B cell (primary cell): Measurements from ENCODE around the gene EIF5A. TPM values are rescaled to one million over a fixed set of nuclear protein-coding genes. Genes with fewer than 3 reads are reported as not detected.

ENCODE experiments used
- ATAC-seq: fragments of 200-7000 bp; cut with Tn5 transposase; one replicate; pipeline ENCODE4 v1.10.0; 2021; ENCODE audit warnings: low read depth, mild to moderate bottlenecking, moderate number of reproducible peaks, moderate library complexity
- CTCF ChIA-PET: fragments of 350-600 bp; sonication (Branson Sonifier 250); formaldehyde crosslinking; loops from one replicate; lab custom pipeline; 2021; ENCODE audit warnings: antibody characterized with exemption, inconsistent platforms; lab: Charles Lee
- POLR2A ChIA-PET: fragments of 350-600 bp; sonication (Branson Sonifier 250); formaldehyde crosslinking; loops from one replicate; lab custom pipeline; 2021; ENCODE audit warnings: antibody characterized with exemption; lab: Charles Lee
- DNase-seq: peaks from one replicate; pipeline ENCODE4 v3.0.0; 2013
- H2AFZ ChIP-seq: 2 replicates; pipeline ENCODE4 v1.6.1; 2012; ENCODE audit warnings: mild to moderate bottlenecking, low read depth, low read length; ENCODE audit not compliant: insufficient read depth, poor library complexity, severe bottlenecking
- H3K27ac ChIP-seq, 2 donors: 1 replicate in 1 of 2; 2 replicates in 1 of 2; pipeline ENCODE4 v1.5.1; 2012 to 2013; ENCODE audit warnings: low read length in 2 of 2, mild to moderate bottlenecking in 2 of 2, moderate library complexity in 1 of 2
- H3K27me3 ChIP-seq, 4 experiments: fragments of 200-600 bp in 1 of 4; sonication (generic) in 1 of 4; replicated peaks in 1 of 4; 1 replicate in 2 of 4; 2 replicates in 2 of 4; pipeline versions ENCODE4 v1.6.1 to v1.7.0; 2013 to 2016; ENCODE audit warnings: low read length in 3 of 4, mild to moderate bottlenecking in 2 of 4, mixed read lengths in 1 of 4, moderate library complexity in 1 of 4; ENCODE audit not compliant: insufficient read depth in 4 of 4, control insufficient read depth in 3 of 4; ENCODE audit errors: control extremely low read depth in 1 of 4
- H3K36me3 ChIP-seq, 2 experiments: replicated peaks in 1 of 2; 1 replicate in 1 of 2; 2 replicates in 1 of 2; pipeline versions ENCODE4 v1.6.1 to v1.7.1; 2013; ENCODE audit warnings: low read length in 1 of 2; ENCODE audit not compliant: insufficient read depth in 2 of 2, control insufficient read depth in 1 of 2; ENCODE audit errors: control extremely low read depth in 1 of 2, extremely low read depth in 1 of 2
- H3K4me1 ChIP-seq, 2 donors: fragments of 200-600 bp in 1 of 2; sonication (generic) in 1 of 2; 1 replicate in 1 of 2; 2 replicates in 1 of 2; pipeline versions ENCODE4 v1.5.1 to v1.6.1; 2013 to 2017; ENCODE audit warnings: low read length in 2 of 2; ENCODE audit not compliant: control insufficient read depth in 2 of 2, insufficient read depth in 2 of 2
- H3K4me2 ChIP-seq: replicated peaks from 2 replicates; pipeline ENCODE3; 2012; ENCODE audit warnings: mild to moderate bottlenecking, low read depth, low read length; ENCODE audit not compliant: poor library complexity, severe bottlenecking
- H3K4me3 ChIP-seq, 5 experiments: fragments of 200-600 bp in 1 of 5; sonication (generic) in 1 of 5; 1 replicate in 3 of 5; 2 replicates in 2 of 5; pipeline versions ENCODE4 v1.5.1 to v1.7.0; 2011 to 2016; ENCODE audit warnings: low read length in 4 of 5, mild to moderate bottlenecking in 4 of 5, low read depth in 2 of 5, control low read depth in 1 of 5, moderate library complexity in 1 of 5; ENCODE audit not compliant: insufficient read depth in 1 of 5; ENCODE audit errors: control extremely low read depth in 1 of 5, extremely low read depth in 1 of 5
- H3K79me2 ChIP-seq: fragments of 200-600 bp; sonication (generic); one replicate; pipeline ENCODE4 v1.6.0; 2016; ENCODE audit warnings: low read length; ENCODE audit not compliant: control insufficient read depth, insufficient read depth
- H3K9ac ChIP-seq: fragments of 200-600 bp; sonication (generic); 2 replicates; pipeline ENCODE4 v1.6.1; 2017; ENCODE audit warnings: mild to moderate bottlenecking, low read length, moderate library complexity
- H3K9me3 ChIP-seq, 3 donors: one replicate each; pipeline versions ENCODE4 v1.6.1 to v1.7.1; 2013; ENCODE audit warnings: low read length in 2 of 3; ENCODE audit not compliant: control insufficient read depth in 2 of 3, insufficient read depth in 1 of 3; ENCODE audit errors: control extremely low read depth in 1 of 3
- H4K20me1 ChIP-seq: 2 replicates; pipeline ENCODE4 v1.6.0; 2012; ENCODE audit warnings: mild to moderate bottlenecking, low read length; ENCODE audit not compliant: insufficient read depth, control insufficient read depth, poor library complexity, severe bottlenecking
- H3K27ac Mint-ChIP-seq: one replicate; pipeline ENCODE4 v1.8.0; 2021; ENCODE audit warnings: mixed read lengths
- H3K27me3 Mint-ChIP-seq: one replicate; pipeline ENCODE4 v1.8.0; 2021; ENCODE audit warnings: mixed read lengths
- H3K4me1 Mint-ChIP-seq: one replicate; pipeline ENCODE4 v1.8.0; 2021; ENCODE audit warnings: mixed read lengths
- H3K4me3 Mint-ChIP-seq: one replicate; pipeline ENCODE4 v1.8.0; 2021; ENCODE audit warnings: mixed read lengths
- H3K9me3 Mint-ChIP-seq: one replicate; pipeline ENCODE4 v1.8.0; 2022; ENCODE audit warnings: mixed read lengths; ENCODE audit not compliant: insufficient read depth
- CTCF ChIP-seq: fragments of 200-600 bp; IDR thresholded peaks from one replicate; pipeline ENCODE4 v1.8.0; 2022; ENCODE audit warnings: antibody characterized with exemption, mild to moderate bottlenecking
- EZH2 ChIP-seq: IDR thresholded peaks from 2 replicates; pipeline ENCODE4 v1.6.1; 2012; ENCODE audit warnings: borderline replicate concordance, low read depth, mild to moderate bottlenecking, moderate library complexity, low read length; ENCODE audit not compliant: insufficient read depth, poor library complexity, severe bottlenecking
- WGBS: methylation state at CpG from one replicate; pipeline ENCODE4 v1.1.5; 2013; ENCODE audit warnings: missing lambda C conversion rate; ENCODE audit not compliant: insufficient coverage; 5-methylcytosine and 5-hydroxymethylcytosine counted together
- intact Hi-C: fragments of 100-400 bp; cut with micrococcal nuclease; formaldehyde crosslinking; loops from one replicate; pipeline ENCODE4 v1.10.0; 2022
- polyA plus RNA-seq: library from polyadenylated mRNA; depleted of rRNA; stranded (reverse); fragments of >200 nt; gene quantifications from 2 replicates; pipeline ENCODE4 v1.2.3, GENCODE V29; 2012
- total RNA-seq, 2 donors: library from RNA; stranded (reverse); fragments of 120-200 nt in 1 of 2; gene quantifications; 1 replicate in 1 of 2; 2 replicates in 1 of 2; pipeline versions ENCODE4 v1.2.3 to v1.2.4, GENCODE V29; 2013 to 2022

EIF5A gene
- total and polyA plus RNA-seq, 2 donors (not counting 1 experiment from before 2014, with no cell fraction given) = 233 to 576 TPM

GRCh38 chr17:7318121-7318860 is 10.9 kb downstream of the EIF5A start:
- Mint-ChIP-seq H3K9me3 (no peaks in the 10 kb centered on the region), H3K4me3 (no peak overlapping the region), H3K27ac (no peak overlapping the region), H3K27me3 (no peaks in the 10 kb centered on the region), H3K4me1 (peaks cover 27% of the 10 kb centered on the region)
- DNase-seq = no peak
- Histone ChIP-seq H3K9me3 (no peaks in the 10 kb centered on the region), H2AFZ (no peak overlapping the region), H3K4me2 (no peak overlapping the region), H3K4me1 (peaks cover 17 to 19% of the 10 kb centered on the region in 2 donors), H3K27ac (no peak overlapping the region), H3K36me3 (peaks cover 0 to 67% of the 10 kb centered on the region in 2 experiments), H3K27me3 (no peaks in the 10 kb centered on the region), H3K4me3 (no peak overlapping the region), H4K20me1 (peaks cover 16% of the 10 kb centered on the region), H3K79me2 (peaks cover 36% of the 10 kb centered on the region), H3K9ac (no peak overlapping the region)
- WGBS = 95% methylated on average over 13 of the region's 13 CpGs
- ATAC-seq = no peak
- intact Hi-C loops = no loop called here
- TF ChIP-seq CTCF (no peak), EZH2 (no peak)
- ChIA-PET POLR2A (interaction anchor here (1.3 kb wide), 1 partner anchor 8 kb away, joined by 4 read pairs; no protein-coding TSS in a partner anchor), CTCF (interaction anchor here (1.0 kb wide), 2 partner anchors 15 to 22 kb away, joined by 3 to 4 read pairs; no protein-coding TSS in a partner anchor)

- no peaks in the 10 kb centered on the region for H3K9me3 Mint-ChIP-seq
Measured at GRCh38 chr17:7321466-7321865, 14.0 kb downstream of the EIF5A start.

More at GRCh38 chr17:7321466-7321865, 14.0 kb downstream of the EIF5A start:
- POLR2A ChIA-PET = no interaction called here
- H3K4me3 Mint-ChIP-seq = no peak overlapping the region
- H3K4me1 Mint-ChIP-seq = peaks cover 3% of the 10 kb centered on the region
- ATAC-seq (no peak), DNase-seq (no peak)
- H3K36me3 ChIP-seq = peaks cover 0 to 79% of the 10 kb centered on the region in 2 experiments
- peaks cover 5% of the 10 kb centered on the region for H4K20me1 ChIP-seq
- no peaks in the 10 kb centered on the region for H3K27me3 ChIP-seq
- no peak overlapping the region for H3K27ac Mint-ChIP-seq
- intact Hi-C loops = no loop called here
- TF ChIP-seq CTCF (no peak), EZH2 (no peak)
- H3K27me3 Mint-ChIP-seq = no peaks in the 10 kb centered on the region
- peaks cover 26% of the 10 kb centered on the region for H3K79me2 ChIP-seq
- WGBS = 97% methylated on average over 13 of the region's 15 CpGs
- no peaks in the 10 kb centered on the region for H3K9me3 ChIP-seq
- H3K27ac ChIP-seq = no peak overlapping the region
- no peak overlapping the region for H3K4me3 ChIP-seq
- H3K9ac ChIP-seq = no peak overlapping the region
- no peak overlapping the region for H3K4me2 ChIP-seq
- no peak overlapping the region for H2AFZ ChIP-seq
- CTCF ChIA-PET = interaction anchor here (1.2 to 3.1 kb wide), 5 partner anchors 8 to 42 kb away, joined by 3 to 14 read pairs (median 6); partner anchors contain the start of gene NEURL4
- peaks cover 0 to 5% of the 10 kb centered on the region in 2 donors for H3K4me1 ChIP-seq
